T follicular helper cell (primary cell): ENCODE measurements around the gene SLC9B1.

Experiments
- DNase-seq: peaks from one replicate; pipeline ENCODE4 v3.0.0-alpha.2; 2020; ENCODE audit warnings: low read depth
- total RNA-seq, 2 experiments: gene quantifications; one replicate each; lab custom pipeline; 2026; lab: John Stamatoyannopoulos, UW

The SLC9B1 gene, protein sequence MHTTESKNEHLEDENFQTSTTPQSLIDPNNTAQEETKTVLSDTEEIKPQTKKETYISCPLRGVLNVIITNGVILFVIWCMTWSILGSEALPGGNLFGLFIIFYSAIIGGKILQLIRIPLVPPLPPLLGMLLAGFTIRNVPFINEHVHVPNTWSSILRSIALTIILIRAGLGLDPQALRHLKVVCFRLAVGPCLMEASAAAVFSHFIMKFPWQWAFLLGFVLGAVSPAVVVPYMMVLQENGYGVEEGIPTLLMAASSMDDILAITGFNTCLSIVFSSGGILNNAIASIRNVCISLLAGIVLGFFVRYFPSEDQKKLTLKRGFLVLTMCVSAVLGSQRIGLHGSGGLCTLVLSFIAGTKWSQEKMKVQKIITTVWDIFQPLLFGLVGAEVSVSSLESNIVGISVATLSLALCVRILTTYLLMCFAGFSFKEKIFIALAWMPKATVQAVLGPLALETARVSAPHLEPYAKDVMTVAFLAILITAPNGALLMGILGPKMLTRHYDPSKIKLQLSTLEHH
- total RNA-seq = 1.3 to 2.8 reads per million in 2 experiments

DNA sequence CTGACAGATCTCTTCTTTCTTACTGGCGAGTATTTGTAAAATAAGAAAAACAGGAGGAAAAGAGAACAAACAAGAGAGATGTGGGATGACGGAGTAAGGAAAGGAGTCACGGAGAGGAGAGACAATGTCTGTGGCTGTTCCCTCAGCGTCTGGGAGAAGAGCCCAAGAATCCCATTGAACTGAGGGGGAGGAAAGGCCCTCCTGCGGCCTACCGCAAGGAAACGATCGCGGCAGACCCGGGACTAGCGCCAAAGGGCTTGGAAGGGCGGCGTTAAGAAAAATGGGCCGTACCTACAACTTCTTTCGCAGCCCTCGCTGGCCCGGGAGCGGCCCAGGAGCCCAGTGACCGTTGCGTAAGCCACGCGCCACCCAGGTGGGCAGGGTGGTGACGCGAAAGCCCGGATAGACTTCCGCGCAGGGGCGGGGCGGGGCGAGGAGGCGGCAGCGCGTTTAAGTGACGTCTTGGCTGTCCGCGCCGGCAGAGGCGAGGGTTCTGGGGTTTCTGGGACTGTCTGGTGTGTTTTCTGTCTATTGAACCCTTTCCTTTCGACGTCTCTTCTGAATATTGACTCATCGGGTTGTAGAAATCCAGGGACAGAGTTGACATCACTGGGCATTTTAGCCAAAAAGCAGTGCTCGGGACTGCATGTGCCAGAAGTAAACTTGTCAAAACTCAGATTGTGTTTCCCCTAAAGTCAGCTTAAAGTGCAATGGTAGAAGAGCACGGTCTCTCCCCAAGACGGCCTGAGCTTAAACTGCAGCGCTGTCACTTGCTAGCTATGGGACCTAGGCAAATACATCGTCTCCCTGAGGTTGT is at the start of gene SLC9B1:
SLC9B1 (minus strand) TSS at position 398 of the 817 bp plus-strand sequence. CDS start 27,994 bp downstream, outside the sequence.
- DNase-seq = peak; percentile 90

DNA sequence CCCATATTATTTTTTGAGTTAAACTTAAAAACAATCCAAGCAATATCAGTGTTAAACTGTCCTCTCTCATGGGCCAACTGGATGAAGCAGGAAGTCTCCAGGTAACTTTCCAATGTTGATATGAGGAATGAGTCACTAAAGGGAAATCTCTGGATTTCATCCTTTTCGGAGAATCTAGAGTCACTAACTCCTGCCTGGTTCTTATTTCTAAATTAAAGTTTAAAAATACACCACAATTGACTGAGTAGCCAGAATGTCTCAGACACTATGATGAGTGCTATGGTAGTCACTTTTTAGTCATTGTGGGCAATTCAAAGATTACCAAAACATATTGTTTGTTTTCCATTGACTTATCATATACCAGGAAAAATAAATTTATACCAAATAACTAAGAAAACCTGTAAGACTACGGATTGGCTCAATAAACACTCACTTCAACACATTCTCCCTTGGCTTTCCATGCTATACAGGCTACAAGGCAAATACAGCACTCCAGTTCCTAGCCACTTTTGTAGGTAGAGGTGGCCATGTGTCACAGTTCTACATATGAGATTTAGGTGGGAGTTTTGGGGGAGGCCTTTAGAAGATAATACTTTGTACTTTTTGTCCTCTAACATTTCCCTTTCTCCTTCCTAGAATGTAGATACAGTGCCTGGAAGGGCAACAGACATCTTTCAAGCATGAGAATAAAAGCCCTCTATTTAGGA is 48.5 kb upstream of the SLC9B1 start:
- DNase-seq = no peak

DNA sequence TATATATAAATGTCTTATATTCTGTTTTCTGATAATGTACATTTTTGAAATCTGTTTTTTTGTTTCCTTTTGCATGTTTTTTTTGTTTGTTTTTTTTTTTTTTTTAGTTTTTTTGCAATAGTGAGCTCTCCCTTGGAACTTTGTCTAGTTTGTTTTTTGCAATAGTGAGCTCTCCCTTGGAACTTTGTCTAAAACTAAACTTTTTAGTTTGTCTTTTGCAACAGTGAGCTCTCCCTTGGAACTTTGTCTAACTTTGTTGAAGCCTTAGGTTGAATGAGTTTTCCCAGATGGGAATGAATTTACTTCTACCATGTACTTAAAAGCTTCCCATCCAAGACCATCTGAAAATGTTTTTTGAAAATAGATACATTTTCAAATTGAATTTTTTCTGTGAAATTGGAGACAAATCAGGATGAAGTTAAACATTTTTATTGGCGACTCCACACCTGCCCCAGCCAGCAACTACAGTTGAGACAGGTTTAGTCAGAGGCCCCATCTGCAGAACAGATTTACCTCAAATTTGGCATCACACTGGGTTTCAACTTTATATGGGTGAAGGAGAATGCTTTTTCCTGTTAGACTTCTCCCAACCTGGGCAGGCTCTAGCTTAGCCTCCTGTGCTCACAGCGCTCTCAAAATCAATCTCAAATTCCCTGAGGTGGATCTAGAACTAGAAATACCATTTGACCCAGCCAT is 41.1 kb upstream of the SLC9B1 start:
- no peak for DNase-seq

- DNase-seq = no peak
Observed at GRCh38 chr4:103054030-103054429, 34.5 kb upstream of the SLC9B1 start.

GRCh38 chr4:103052779-103053178 is 33.3 kb upstream of the SLC9B1 start:
- DNase-seq = no peak

GRCh38 chr4:103052145-103052544 is 32.6 kb upstream of the SLC9B1 start:
- DNase-seq = no peak

DNA sequence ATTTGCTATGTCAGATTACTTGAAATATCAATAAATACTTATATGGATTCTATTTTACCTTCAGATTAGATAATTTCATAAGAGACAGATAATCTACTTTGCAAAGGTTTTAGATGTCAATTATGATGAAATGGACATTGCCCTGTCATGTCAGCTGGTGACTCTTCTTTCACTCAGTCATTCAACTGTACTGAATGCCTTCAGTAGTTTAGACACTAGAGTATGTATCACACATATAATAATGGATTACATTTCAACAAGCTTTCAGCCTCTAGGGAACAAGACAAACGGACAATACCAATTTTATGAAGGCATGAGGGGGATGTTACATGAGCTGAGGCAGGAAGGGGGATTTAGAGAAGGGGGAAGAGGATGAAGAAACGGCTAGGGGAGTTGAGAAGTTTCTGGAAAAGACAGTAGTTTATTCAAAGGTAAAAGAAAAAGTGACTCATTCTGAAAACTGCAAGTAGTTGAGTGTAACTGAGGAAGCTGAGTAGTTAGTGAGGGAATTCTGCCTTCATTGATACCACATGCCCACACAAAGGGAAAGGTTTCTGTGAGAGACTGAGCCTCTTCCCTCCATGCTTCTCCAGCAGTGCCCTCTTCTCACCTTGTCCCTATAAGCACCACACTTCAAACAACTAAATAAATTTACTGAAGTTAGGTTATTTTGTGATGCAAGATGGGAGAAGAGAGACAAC is 31.4 kb upstream of the SLC9B1 start:
- DNase-seq = no peak

GRCh38 chr4:103046416-103047290 is 27.1 kb upstream of the SLC9B1 start:
- peak; percentile 13 for DNase-seq

GRCh38 chr4:103044183-103044582 is 24.7 kb upstream of the SLC9B1 start:
- DNase-seq = no peak

GRCh38 chr4:103036169-103036568 is 16.7 kb upstream of the SLC9B1 start:
- DNase-seq = no peak

GRCh38 chr4:103032574-103032973 is 13.1 kb upstream of the SLC9B1 start:
- no peak for DNase-seq

DNA sequence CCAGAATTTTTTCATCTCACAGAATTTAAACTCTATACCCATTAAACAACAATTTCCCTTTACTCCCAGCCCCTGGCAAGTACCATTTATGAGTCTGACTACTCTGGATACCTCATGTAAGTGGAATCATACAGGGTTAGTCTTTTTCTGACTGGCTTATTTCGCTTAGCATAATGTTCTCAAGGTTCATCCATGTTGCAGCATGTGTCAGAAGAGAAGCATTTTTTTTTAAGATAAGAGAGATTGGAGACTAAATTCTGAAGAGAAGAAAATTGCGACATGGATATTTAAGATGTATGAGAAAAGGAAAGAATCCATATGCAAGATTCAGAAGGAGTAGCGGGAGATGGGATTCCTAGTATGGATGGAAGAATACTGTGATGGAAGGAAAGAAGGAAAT is 11.3 kb upstream of the SLC9B1 start:
- DNase-seq = no peak

GRCh38 chr4:103029300-103029699 is 9.8 kb upstream of the SLC9B1 start:
- DNase-seq = no peak

- no peak for DNase-seq
Observed at GRCh38 chr4:103026868-103027267, 7.4 kb upstream of the SLC9B1 start.

GRCh38 chr4:103024996-103025395 is 5.5 kb upstream of the SLC9B1 start:
- no peak for DNase-seq

DNA sequence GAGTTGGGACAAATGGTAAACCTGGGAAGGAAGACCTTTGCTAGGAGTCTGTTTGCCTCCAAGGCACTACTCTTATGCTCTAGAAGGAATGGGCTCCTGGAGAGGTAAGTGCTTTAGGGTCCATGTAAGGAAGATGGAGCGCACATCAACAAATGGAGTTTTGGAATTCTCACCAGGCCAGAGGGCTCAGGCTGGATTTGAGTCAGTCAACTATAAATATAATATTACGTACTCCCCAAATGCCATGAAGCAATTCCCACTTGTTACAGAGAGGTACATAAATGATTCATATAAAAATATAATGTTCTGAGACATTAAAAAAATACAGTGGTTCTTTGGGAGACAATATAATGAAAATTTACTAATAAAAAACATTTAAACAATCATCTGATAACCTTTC is 1.6 kb upstream of the SLC9B1 start:
- no peak for DNase-seq

DNA sequence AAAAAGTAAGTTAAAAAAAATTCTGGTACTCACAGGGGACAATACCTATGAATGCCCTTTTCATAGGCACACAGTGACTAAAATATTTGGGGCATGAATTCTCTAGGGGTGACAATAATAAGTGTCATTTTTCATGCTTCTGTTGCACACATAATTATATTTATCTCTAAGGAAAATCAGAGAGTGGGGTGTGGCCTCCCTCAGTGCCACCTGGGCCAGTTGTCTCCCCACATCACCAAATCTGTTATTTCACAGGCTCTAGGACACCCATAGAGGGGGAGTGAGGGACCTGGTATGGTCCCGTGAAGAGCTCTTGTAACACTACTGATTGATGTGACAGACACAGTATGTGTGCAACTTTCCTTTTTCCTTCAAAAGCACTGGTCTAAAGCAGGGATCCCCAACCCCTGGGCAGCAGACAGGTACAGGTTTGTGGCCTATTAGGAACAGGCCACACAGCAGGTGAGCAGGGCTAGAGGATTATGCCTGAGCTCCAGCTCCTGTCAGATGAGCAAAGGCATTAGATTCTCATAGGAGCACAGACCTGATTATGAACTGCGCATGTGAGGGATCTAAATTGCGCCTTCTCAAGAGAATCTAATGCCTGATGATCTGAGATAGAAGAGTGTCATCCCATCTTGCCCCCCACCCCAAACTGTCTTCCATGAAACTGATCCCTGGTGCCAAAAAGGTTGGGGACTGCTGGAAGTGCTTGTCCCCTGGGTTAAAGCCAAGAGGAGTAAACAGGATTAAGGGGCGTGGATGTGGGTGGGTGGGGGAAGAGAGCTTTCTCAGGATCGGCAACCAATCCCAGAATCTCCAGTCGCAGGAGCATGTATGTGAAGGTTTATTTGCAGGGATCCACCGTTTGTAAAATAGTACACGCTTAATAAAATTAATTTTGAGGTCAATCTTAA is 856 bp downstream of the SLC9B1 start:
- DNase-seq = no peak

- DNase-seq = no peak
Observed at GRCh38 chr4:103012551-103012950, 7.0 kb downstream of the SLC9B1 start.

DNA sequence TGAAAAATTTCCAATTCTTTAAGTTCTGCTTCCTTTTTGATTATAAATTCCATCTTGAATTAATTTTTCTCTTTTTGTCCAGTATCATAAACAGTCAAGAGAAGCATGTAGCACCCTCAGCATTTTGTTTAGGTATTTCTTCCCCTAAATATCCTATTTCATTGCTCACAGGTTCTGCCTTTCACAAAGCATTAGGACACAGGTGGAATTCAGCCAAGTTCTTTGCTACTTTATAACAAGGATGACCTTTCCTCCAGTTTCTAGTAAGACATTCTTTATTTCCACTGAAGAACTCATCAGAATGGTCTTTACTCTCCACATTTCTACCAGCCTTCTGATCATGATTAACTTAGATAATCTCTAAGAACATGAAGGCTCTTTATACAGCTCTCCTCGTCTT is 7.4 kb downstream of the SLC9B1 start:
- no peak for DNase-seq
